GM03348 (cell line): ENCODE data around the gene CAMK2G.
"Not testable (repeated sequence)": the region's sequence is repeated elsewhere in the genome, so short reads cannot be mapped to it uniquely, and the experiment has no call there.

Experiments used
- DNase-seq: peaks from one replicate; pipeline ENCODE4 v3.0.0; 2012; ENCODE audit warnings: low spot score

The CAMK2G gene

GRCh38 chr10:73810735-73811465 is 63.5 kb downstream of the CAMK2G start:
- DNase-seq: peak; percentile 64

GRCh38 chr10:73810358-73810734 is 64.0 kb downstream of the CAMK2G start:
- DNase-seq: peak; percentile 29

- DNase-seq: no peak
Measured at GRCh38 chr10:73809061-73809818, 65.1 kb downstream of the CAMK2G start.

- no peak for DNase-seq
Measured at GRCh38 chr10:73808021-73808815, 66.1 kb downstream of the CAMK2G start.

- DNase-seq: no peak
Measured at GRCh38 chr10:73807471-73807870, 66.9 kb downstream of the CAMK2G start.

- no peak for DNase-seq
Measured at GRCh38 chr10:73806176-73806950, 68.0 kb downstream of the CAMK2G start.

- DNase-seq: no peak
Measured at GRCh38 chr10:73803680-73804286, 70.6 kb downstream of the CAMK2G start.

- DNase-seq: no peak
Measured at GRCh38 chr10:73802276-73802991, 71.9 kb downstream of the CAMK2G start.

GRCh38 chr10:73801253-73801590 is 73.1 kb downstream of the CAMK2G start:
- DNase-seq: no peak

- DNase-seq: no peak
Measured at GRCh38 chr10:73800560-73801252, 73.6 kb downstream of the CAMK2G start.

GRCh38 chr10:73799899-73800559 is 74.3 kb downstream of the CAMK2G start:
- DNase-seq: no peak

- DNase-seq: no peak
Measured at GRCh38 chr10:73798927-73799560, 75.3 kb downstream of the CAMK2G start.

- no peak for DNase-seq
Measured at GRCh38 chr10:73798087-73798486, 76.3 kb downstream of the CAMK2G start.

GRCh38 chr10:73797324-73798025 is 76.9 kb downstream of the CAMK2G start:
- DNase-seq: no peak

GRCh38 chr10:73796766-73797165 is 77.6 kb downstream of the CAMK2G start:
- DNase-seq: no peak

- DNase-seq: not testable (repeated sequence)
Measured at GRCh38 chr10:73796035-73796434, 78.3 kb downstream of the CAMK2G start.

- not testable (repeated sequence) for DNase-seq
Measured at GRCh38 chr10:73795491-73795890, 78.9 kb downstream of the CAMK2G start.

- DNase-seq: no peak
Measured at GRCh38 chr10:73793456-73793855, 80.9 kb downstream of the CAMK2G start.
